ENCODE results near the gene B4GALNT4.
"Not testable (repeated sequence)": the region's sequence is repeated elsewhere in the genome, so short reads cannot be mapped to it uniquely, and the experiment has no call there.

The B4GALNT4 gene

GRCh38 chr11:357582-357981, 11.7 kb upstream of the B4GALNT4 start:
- DNase-seq (ENCODE audit: low read depth in 2 of 2), result no peak

GRCh38 chr11:358129-358800, 11.0 kb upstream of the B4GALNT4 start:
- no peak for DNase-seq (ENCODE audit: low read depth in 2 of 2)

- DNase-seq (ENCODE audit: low read depth in 2 of 2), result no peak
Measured at GRCh38 chr11:359181-359714, 10.1 kb upstream of the B4GALNT4 start.

GRCh38 chr11:360326-361280, 8.7 kb upstream of the B4GALNT4 start:
- DNase-seq (ENCODE audit: low read depth in 2 of 2), result no peak

GRCh38 chr11:362642-363442, 6.5 kb upstream of the B4GALNT4 start:
- no peak for DNase-seq (ENCODE audit: low read depth in 2 of 2)

- DNase-seq (ENCODE audit: low read depth in 2 of 2), result not testable (repeated sequence)
Measured at GRCh38 chr11:363443-363805, 5.9 kb upstream of the B4GALNT4 start.

GRCh38 chr11:363948-364761, 5.1 kb upstream of the B4GALNT4 start:
- no peak for DNase-seq (ENCODE audit: low read depth in 2 of 2)

GRCh38 chr11:364991-365725, 4.1 kb upstream of the B4GALNT4 start:
- no peak for DNase-seq (ENCODE audit: low read depth in 2 of 2)

GRCh38 chr11:365831-366230, 3.5 kb upstream of the B4GALNT4 start:
- DNase-seq (ENCODE audit: low read depth in 2 of 2), result no peak

GRCh38 chr11:367956-368413, 1.3 kb upstream of the B4GALNT4 start:
- no peak for DNase-seq (ENCODE audit: low read depth in 2 of 2)

GRCh38 chr11:368414-369335, 624 bp upstream of the B4GALNT4 start:
- no peak for DNase-seq (ENCODE audit: low read depth in 2 of 2)

- no peak for DNase-seq (ENCODE audit: low read depth in 2 of 2)
Measured at GRCh38 chr11:370070-370941, 1.0 kb downstream of the B4GALNT4 start.

- no peak for DNase-seq (ENCODE audit: low read depth in 2 of 2)
Measured at GRCh38 chr11:371051-371450, 1.8 kb downstream of the B4GALNT4 start.

- no peak for DNase-seq (ENCODE audit: low read depth in 2 of 2)
Measured at GRCh38 chr11:371716-372590, 2.7 kb downstream of the B4GALNT4 start.

- DNase-seq (ENCODE audit: low read depth in 2 of 2), result no peak
Measured at GRCh38 chr11:372809-373715, 3.8 kb downstream of the B4GALNT4 start.

Data from fibroblast of skin of left quadriceps (primary cell).